Neural crest cell (in vitro differentiated cells): ENCODE data around the gene BACH2. TPM values are rescaled to one million over a fixed set of nuclear protein-coding genes. Genes with fewer than 3 reads are reported as not detected.

Source experiments
- DNase-seq: peaks from one replicate; pipeline ENCODE4 v3.0.0; 2021; ENCODE audit warnings: low read depth, mixed read lengths, low spot score
- H3K27ac Mint-ChIP-seq: one replicate; pipeline ENCODE4 v1.8.0; 2021; ENCODE audit warnings: mild to moderate bottlenecking, mixed read lengths; ENCODE audit not compliant: unreplicated experiment
- H3K27me3 Mint-ChIP-seq: 2 replicates; pipeline ENCODE4 v1.8.0; 2021; ENCODE audit warnings: low read depth, mild to moderate bottlenecking, mixed read lengths
- H3K36me3 Mint-ChIP-seq: 2 replicates; pipeline ENCODE4 v1.8.0; 2021; ENCODE audit warnings: low read depth, mild to moderate bottlenecking, mixed read lengths
- H3K4me1 Mint-ChIP-seq: 2 replicates; pipeline ENCODE4 v1.8.0; 2021; ENCODE audit warnings: mixed read lengths
- H3K4me3 Mint-ChIP-seq: one replicate; pipeline ENCODE4 v1.8.0; 2021; ENCODE audit warnings: mild to moderate bottlenecking, mixed read lengths
- H3K9me3 Mint-ChIP-seq: 2 replicates; pipeline ENCODE4 v1.8.0; 2021; ENCODE audit warnings: mixed read lengths
- total RNA-seq: library from RNA; stranded (reverse); gene quantifications from 2 replicates; pipeline ENCODE4 v1.2.1, GENCODE V29; 2021
- TF ChIP-seq, protein P1 (sequence below): fragments of 200-600 bp; sonication (generic); conservative IDR thresholded peaks from 2 replicates; pipeline ENCODE4 v1.5.0; 2021; ENCODE audit warnings: antibody characterized with exemption, mild to moderate bottlenecking

The BACH2 gene
- total RNA-seq, 1 donor from 2014 or later = 13.1 TPM

DNA sequence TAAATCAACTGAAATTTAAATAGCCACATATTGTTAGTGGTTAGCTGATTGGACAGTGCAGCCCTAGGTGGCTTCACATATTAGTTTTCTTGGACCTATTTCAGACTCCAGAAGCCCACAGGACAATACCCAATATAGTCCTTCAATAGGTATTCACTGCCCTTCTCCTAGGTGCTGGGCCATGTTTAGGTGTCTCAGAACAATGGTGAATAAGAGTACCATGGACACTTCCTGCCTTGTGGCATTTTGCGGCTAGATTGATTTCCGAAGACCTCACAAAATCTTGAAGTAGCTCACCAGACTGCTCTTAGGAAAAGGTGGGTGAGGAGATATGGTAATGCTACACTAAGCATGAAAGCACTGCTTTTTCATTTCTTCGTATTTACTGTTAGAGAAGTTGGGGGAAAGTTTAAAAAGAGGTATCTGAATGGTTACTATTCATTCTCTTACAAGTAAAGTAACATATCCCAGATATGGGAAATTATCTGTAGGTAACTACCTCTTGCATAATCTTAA is 203.0 kb downstream of the BACH2 start:
- Mint-ChIP-seq H3K36me3 (no peaks in the 10 kb centered on the region), H3K4me3 (no peak overlapping the region), H3K4me1 (peaks cover 10% of the 10 kb centered on the region), H3K9me3 (no peaks in the 10 kb centered on the region), H3K27me3 (no peaks in the 10 kb centered on the region), H3K27ac (no peak overlapping the region)
- TF ChIP-seq, protein P1, sequence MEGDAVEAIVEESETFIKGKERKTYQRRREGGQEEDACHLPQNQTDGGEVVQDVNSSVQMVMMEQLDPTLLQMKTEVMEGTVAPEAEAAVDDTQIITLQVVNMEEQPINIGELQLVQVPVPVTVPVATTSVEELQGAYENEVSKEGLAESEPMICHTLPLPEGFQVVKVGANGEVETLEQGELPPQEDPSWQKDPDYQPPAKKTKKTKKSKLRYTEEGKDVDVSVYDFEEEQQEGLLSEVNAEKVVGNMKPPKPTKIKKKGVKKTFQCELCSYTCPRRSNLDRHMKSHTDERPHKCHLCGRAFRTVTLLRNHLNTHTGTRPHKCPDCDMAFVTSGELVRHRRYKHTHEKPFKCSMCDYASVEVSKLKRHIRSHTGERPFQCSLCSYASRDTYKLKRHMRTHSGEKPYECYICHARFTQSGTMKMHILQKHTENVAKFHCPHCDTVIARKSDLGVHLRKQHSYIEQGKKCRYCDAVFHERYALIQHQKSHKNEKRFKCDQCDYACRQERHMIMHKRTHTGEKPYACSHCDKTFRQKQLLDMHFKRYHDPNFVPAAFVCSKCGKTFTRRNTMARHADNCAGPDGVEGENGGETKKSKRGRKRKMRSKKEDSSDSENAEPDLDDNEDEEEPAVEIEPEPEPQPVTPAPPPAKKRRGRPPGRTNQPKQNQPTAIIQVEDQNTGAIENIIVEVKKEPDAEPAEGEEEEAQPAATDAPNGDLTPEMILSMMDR = no peak
- no peak for DNase-seq

DNA sequence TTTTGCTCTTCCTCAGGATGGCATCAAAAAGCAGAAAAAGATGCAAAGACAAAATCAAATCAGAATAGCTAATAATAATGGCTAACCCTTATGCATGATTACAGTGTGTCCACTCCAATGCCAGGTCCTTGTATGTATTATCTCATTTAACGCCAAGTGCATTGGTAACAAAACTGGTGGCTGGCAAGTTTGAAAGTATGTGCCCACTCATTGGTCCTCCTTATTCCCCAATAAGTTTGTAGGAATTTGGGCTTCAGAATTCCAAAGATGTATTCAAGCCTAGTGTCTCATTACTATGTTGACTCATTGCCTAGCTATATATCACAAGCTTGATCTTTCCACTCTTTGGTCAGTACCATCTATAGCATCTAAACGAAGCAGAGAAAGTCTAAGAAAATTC is 205.8 kb downstream of the BACH2 start:
- no peak for DNase-seq
- Mint-ChIP-seq H3K27ac (no peak overlapping the region), H3K36me3 (peaks cover 1% of the 10 kb centered on the region), H3K9me3 (no peaks in the 10 kb centered on the region), H3K4me1 (peaks cover 10% of the 10 kb centered on the region), H3K27me3 (no peaks in the 10 kb centered on the region), H3K4me3 (no peak overlapping the region)
- TF ChIP-seq, protein P1 = no peak

DNA sequence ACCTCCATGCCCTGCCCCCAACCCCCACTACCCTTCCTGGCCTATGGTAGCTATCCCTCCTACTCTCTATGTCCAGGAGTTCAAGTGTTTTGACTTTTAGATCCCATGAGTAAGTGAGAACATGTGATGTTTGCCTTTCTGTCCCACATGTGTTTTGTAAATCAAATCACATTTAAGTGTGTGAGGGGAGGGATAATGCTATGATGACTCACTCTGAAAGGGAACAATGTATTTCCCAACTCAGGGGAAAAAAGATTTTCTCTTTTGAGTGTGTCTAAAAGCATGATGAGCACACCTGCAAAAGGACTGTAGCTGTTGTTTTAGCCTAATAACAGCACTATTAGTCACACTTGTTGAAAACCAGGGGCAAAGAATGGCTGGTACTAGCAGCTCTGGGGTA is 208.6 kb downstream of the BACH2 start:
- H3K9me3 Mint-ChIP-seq = no peaks in the 10 kb centered on the region
- H3K4me3 Mint-ChIP-seq = no peak overlapping the region
- TF ChIP-seq, protein P1 = no peak
- DNase-seq = no peak
- H3K36me3 Mint-ChIP-seq = peaks cover 3% of the 10 kb centered on the region
- H3K4me1 Mint-ChIP-seq = peaks cover 10% of the 10 kb centered on the region
- no peaks in the 10 kb centered on the region for H3K27me3 Mint-ChIP-seq
- H3K27ac Mint-ChIP-seq = no peak overlapping the region

DNA sequence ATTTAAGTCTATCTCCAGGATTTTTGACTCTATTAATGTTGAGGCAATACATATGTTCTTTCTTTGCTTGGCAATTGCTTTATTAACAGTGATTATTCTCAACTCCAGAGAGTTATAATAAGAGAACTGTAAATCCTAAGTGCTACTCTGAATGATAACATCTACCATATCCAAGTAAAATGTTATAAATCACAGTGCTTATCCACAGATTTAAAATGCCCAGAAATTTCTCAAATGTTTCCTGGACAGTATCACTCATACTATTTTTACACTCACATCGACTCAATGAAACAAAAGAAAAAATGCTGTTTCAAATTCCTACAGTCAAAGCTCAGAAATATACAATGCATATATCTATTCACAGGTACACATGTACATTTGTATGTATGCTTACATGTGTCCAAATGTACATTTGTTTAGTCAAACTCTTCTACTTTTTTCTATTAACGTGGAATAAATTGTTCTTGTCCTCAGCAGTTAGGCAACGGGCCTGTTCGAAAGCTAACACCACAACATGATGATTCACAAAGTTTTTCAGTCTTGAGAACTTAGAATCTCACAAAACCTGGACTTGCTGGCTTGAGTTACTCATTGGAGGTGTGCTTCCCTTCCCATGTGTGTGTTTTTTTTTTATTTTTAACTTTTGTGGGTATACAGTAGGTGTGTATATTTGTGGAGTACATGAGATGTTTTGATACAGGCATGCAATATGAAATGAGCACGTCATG is 209.4 kb downstream of the BACH2 start:
- Mint-ChIP-seq H3K36me3 (peaks cover 3% of the 10 kb centered on the region), H3K27me3 (no peaks in the 10 kb centered on the region), H3K4me3 (no peak overlapping the region), H3K9me3 (no peaks in the 10 kb centered on the region), H3K27ac (no peak overlapping the region), H3K4me1 (peaks cover 10% of the 10 kb centered on the region)
- TF ChIP-seq, protein P1 = no peak
- no peak for DNase-seq

DNA sequence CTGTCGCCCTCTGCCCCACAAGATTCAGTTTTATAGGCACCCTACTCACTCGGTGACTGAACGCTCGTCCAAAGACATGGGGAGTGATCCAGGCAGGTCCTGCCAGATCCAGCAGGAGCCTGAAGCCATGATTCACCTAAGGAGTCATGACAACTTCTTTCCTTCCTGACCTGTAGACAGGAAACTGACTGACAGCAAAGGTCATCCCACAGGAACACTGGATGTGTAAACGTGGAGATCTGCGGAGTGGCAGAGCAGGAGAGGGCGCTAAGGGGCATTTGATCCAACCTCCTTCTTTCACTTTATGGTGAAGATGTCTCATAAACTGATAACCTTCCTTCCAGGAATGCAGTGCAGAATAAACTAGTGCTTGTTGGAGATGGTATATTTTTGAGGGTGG is 210.1 kb downstream of the BACH2 start:
- Mint-ChIP-seq H3K36me3 (peaks cover 3% of the 10 kb centered on the region), H3K4me1 (peaks cover 10% of the 10 kb centered on the region), H3K27me3 (no peaks in the 10 kb centered on the region), H3K4me3 (no peak overlapping the region), H3K27ac (no peak overlapping the region), H3K9me3 (no peaks in the 10 kb centered on the region)
- TF ChIP-seq, protein P1 = no peak
- no peak for DNase-seq
